ENCODE results near the gene VILL.
"Not testable (repeated sequence)": the region's sequence is repeated elsewhere in the genome, so short reads cannot be mapped to it uniquely, and the experiment has no call there.

Gene VILL

GRCh38 chr3:38036286-38036685 is 45.7 kb downstream of the VILL start:
- no peak for DNase-seq (ENCODE audit: low spot score)

GRCh38 chr3:38036906-38037305 is 46.3 kb downstream of the VILL start:
- DNase-seq (ENCODE audit: low spot score), result no peak

- no peak for DNase-seq (ENCODE audit: low spot score)
These were observed 47.9 kb downstream of the VILL start for GRCh38 chr3:38038447-38038911.

GRCh38 chr3:38039101-38039898 is 48.7 kb downstream of the VILL start, which contains the start of gene DLEC1:
DLEC1 (plus strand) TSS chr3:38039208; CDS start chr3:38039226, 18 bp downstream.
- no peak for DNase-seq (ENCODE audit: low spot score)

- no peak for DNase-seq (ENCODE audit: low spot score)
These were observed 49.3 kb downstream of the VILL start for GRCh38 chr3:38039899-38040261.

GRCh38 chr3:38040401-38040800 is 49.8 kb downstream of the VILL start:
- DNase-seq (ENCODE audit: low spot score), result no peak

GRCh38 chr3:38043486-38043885 is 52.9 kb downstream of the VILL start:
- no peak for DNase-seq (ENCODE audit: low spot score)

GRCh38 chr3:38046027-38046426 is 55.4 kb downstream of the VILL start:
- no peak for DNase-seq (ENCODE audit: low spot score)

GRCh38 chr3:38046821-38047220 is 56.2 kb downstream of the VILL start:
- no peak for DNase-seq (ENCODE audit: low spot score)

GRCh38 chr3:38047896-38048295 is 57.3 kb downstream of the VILL start:
- DNase-seq (ENCODE audit: low spot score), result no peak

GRCh38 chr3:38049358-38050126 is 59.0 kb downstream of the VILL start:
- DNase-seq (ENCODE audit: low spot score), result no peak

- DNase-seq (ENCODE audit: low spot score), result no peak
These were observed 60.5 kb downstream of the VILL start for GRCh38 chr3:38051131-38051530.

- DNase-seq (ENCODE audit: low spot score), result not testable (repeated sequence)
These were observed 62.7 kb downstream of the VILL start for GRCh38 chr3:38053286-38053685.

- not testable (repeated sequence) for DNase-seq (ENCODE audit: low spot score)
These were observed 63.4 kb downstream of the VILL start for GRCh38 chr3:38053813-38054498.

GRCh38 chr3:38054499-38055001 is 64.0 kb downstream of the VILL start:
- no peak for DNase-seq (ENCODE audit: low spot score)
